Measurements from ENCODE around the gene PPM1F. TPM values are rescaled to one million over a fixed set of nuclear protein-coding genes. Genes with fewer than 3 reads are reported as not detected.

PPM1F gene
- polyA plus RNA-seq, 3 donors: 31.7 to 48.4 (median 42.5) TPM

- DNase-seq (ENCODE audit: extremely low read depth in 1 of 11, low read depth in 9 of 11, low spot score in 4 of 11): no peak
Observed at GRCh38 chr22:21933413-21933812, 19.2 kb downstream of the PPM1F start.

DNA sequence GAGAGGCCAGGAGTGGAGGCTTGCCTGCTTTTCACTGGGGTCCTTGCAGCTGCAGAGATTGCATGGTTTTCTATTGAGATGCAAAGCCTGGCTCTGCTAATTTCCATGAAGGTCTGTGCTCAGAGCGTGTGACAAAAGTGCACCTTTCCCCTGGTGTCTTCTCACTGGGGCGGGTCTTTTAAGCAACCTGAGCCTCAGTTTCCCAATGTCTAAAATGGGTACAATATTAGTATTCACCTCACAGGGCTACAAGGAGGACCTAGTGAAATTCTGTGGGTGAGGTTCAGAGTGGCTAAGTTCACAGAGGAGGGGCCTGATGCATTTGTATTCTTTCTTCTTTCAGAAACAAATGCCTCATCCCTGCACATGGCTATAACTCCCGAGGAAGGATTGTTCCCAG is 20.3 kb downstream of the PPM1F start:
- no peak for DNase-seq (ENCODE audit: extremely low read depth in 1 of 11, low read depth in 9 of 11, low spot score in 4 of 11)

GRCh38 chr22:21931056-21931455 is 21.6 kb downstream of the PPM1F start:
- no peak for DNase-seq (ENCODE audit: extremely low read depth in 1 of 11, low read depth in 9 of 11, low spot score in 4 of 11)

DNA sequence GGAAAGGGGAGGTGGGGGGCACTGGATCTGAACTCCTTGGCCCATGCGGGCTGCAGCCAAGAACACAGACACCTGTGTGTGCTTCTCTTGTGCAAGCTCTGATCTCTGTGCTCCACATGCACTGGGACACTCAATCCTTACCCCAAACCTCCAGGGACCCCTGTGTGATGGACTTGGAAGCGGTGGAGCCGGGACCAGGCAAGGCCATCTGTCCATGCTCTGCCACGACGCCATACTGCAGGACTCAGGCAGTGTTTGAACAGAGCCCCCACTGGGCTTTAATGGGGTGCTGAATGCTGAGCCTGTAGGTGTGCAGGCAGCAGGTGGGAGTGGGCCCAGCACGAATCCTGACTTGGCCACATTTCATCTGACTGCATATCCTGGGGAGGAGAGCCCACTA is 23.4 kb downstream of the PPM1F start:
- DNase-seq (ENCODE audit: extremely low read depth in 1 of 11, low read depth in 9 of 11, low spot score in 4 of 11): no peak

DNA sequence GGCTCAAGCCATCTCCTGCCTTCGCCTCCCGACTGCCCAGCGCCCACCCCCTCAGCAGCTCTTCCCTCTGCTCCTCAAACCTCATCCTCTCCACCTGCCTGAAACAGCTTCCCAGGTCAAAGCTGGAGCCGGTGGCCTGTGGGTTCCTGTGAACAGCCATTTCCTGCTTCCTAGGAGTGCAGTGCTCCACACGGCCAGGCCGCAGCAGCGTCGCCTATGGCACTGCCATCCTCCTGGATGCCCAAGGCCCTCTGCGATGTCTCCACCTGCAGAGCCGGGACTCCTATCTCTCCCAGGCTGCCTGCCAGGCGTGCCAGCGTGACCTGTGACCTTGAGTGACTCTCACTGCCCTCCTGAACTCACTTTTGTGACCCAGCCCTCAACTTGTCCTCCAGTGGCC is 24.6 kb downstream of the PPM1F start:
- no peak for DNase-seq (ENCODE audit: extremely low read depth in 1 of 11, low read depth in 9 of 11, low spot score in 4 of 11)

DNA sequence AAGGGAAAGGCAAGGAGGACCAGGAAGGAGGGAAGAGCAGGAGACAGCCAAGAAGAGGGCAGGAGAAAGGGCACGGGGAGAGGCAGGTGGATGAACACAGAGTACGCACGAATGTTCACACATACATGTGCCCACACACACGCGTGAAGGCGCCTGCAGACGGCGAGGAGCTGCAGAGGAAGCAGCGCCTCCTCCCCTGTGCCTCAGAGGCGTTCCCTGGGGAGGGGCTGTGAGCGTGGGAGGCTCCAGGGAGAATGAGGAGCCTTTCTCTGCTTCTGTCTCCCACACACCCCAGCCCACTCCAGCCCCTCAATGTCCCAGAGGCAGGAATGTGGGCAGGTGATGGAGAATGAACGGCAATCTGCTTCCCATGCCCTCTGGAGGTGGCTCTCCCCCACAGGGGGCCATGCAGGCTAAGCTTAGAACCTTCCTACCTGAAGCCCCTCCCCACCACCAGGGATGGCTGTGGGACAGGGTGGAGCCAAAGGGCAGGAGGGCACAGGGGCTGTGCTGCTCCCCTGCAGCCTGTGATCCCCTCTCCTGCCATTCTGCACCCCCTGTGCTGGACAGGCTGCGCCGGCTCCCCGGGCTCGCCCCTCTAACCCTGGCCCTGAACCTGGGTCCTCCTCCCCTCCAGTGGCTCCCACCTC is 25.3 kb downstream of the PPM1F start:
- DNase-seq (ENCODE audit: extremely low read depth in 1 of 11, low read depth in 9 of 11, low spot score in 4 of 11): no peak

GRCh38 chr22:21926728-21927127 is 25.9 kb downstream of the PPM1F start:
- no peak for DNase-seq (ENCODE audit: extremely low read depth in 1 of 11, low read depth in 9 of 11, low spot score in 4 of 11)

GRCh38 chr22:21923163-21923561 is 29.5 kb downstream of the PPM1F start:
- DNase-seq (ENCODE audit: extremely low read depth in 1 of 11, low read depth in 9 of 11, low spot score in 4 of 11): no peak

- DNase-seq (ENCODE audit: extremely low read depth in 1 of 11, low read depth in 9 of 11, low spot score in 4 of 11): no peak
Observed at GRCh38 chr22:21922370-21923162, 30.1 kb downstream of the PPM1F start.

DNA sequence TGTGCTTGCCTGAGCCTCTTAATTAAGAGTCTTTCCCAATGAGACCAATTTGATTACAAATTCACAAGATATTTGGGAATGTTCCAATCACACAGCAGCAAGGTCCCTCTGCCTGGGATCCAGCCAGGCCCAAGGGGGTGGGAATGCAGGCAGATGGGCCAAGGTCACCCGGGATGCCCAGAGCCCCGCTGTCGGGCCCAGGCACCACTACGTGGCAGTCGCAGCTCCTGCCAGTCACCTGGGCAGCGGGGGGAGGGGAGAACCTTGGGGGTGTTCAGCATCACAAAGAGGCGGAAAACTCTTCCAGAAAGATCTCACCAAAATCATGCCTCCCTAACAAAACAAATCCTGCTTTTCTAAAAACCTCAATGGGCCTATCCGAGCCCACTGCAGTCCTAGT is 30.9 kb downstream of the PPM1F start:
- DNase-seq (ENCODE audit: extremely low read depth in 1 of 11, low read depth in 9 of 11, low spot score in 4 of 11): no peak

DNA sequence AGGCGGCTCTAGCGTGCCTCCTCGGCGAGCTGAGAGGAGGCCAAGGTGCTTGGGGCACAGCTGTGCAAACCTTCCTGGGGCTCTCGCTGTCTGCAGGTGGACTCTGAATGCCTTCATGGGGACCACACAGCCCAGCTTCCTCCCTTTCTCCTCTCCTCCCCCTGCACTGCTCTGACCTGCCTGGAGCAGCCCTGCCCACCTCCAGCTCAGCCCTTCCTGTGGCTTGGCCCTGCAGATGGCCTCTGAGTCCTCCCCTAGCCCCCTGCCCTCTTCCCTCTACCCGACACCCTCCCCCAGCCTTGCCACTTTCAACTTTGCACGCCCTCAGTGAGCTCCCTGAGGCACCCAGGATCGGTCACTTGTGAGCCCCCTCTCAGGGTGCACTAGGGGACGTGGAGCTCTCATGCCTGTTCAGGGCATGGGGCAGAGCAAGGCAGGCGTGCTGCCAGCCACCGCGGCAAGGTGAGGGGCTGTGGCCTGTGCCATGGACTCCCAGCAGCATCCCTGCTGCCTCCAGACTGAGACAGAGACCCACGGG is 31.4 kb downstream of the PPM1F start:
- DNase-seq (ENCODE audit: extremely low read depth in 1 of 11, low read depth in 9 of 11, low spot score in 4 of 11): no peak

GRCh38 chr22:21920341-21921183 is 32.1 kb downstream of the PPM1F start:
- DNase-seq (ENCODE audit: extremely low read depth in 1 of 11, low read depth in 9 of 11, low spot score in 4 of 11): no peak

- DNase-seq (ENCODE audit: extremely low read depth in 1 of 11, low read depth in 9 of 11, low spot score in 4 of 11): no peak
Observed at GRCh38 chr22:21919526-21920307, 32.9 kb downstream of the PPM1F start.

GRCh38 chr22:21918466-21919185 is 34.0 kb downstream of the PPM1F start:
- no peak for DNase-seq (ENCODE audit: extremely low read depth in 1 of 11, low read depth in 9 of 11, low spot score in 4 of 11)

GRCh38 chr22:21917959-21918261 is 34.7 kb downstream of the PPM1F start:
- no peak for DNase-seq (ENCODE audit: extremely low read depth in 1 of 11, low read depth in 9 of 11, low spot score in 4 of 11)

DNA sequence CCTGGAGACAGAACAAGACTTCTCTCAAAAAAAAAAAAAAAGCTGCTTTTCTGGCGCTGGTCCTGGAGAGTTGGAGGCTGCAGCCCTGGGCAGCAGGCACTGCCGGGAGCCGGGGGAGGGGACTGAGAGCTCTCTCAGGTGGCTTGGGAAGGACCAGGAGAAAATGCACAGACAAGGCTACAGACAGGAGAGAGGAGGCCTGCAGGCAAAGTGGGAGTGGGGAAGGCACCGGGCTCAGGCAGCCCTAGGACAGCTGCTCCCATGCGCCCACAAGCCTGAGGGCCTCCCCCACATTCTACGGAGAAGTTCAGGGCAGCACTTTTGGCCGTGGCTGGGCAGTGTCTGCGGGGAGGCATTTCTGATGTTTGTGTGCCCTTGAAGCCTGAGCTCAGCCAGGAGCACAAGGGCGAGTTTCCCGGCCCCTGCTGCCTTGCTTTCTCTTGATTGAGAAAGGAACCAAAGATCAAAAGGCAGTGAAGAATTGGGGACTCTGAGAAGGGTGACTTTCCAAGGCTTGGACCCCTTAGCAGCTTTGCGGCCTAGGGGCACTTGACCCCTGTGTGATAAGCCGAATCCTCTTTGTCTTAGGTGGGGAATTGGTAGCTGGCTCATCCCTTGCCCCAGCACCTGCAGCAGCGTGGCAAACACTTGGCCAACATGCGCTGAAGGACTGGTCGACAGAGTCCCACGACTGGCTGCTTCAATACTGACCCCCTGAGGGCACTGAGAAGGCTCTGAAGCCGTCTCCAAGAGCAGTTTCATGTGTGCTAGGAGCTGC is 35.3 kb downstream of the PPM1F start:
- DNase-seq (ENCODE audit: extremely low read depth in 1 of 11, low read depth in 9 of 11, low spot score in 4 of 11): no peak

- DNase-seq (ENCODE audit: extremely low read depth in 1 of 11, low read depth in 9 of 11, low spot score in 4 of 11): no peak
Observed at GRCh38 chr22:21916309-21916918, 36.2 kb downstream of the PPM1F start.
